Fibroblast of mammary gland (primary cell): ENCODE measurements around the gene FMN1.
"Not testable (repeated sequence)": the region's sequence is repeated elsewhere in the genome, so short reads cannot be mapped to it uniquely, and the experiment has no call there.

Experiments used
- DNase-seq: peaks from one replicate; pipeline ENCODE4 v3.0.0-alpha.2; 2010; ENCODE audit warnings: low read depth
- H3K4me3 ChIP-seq: 2 replicates; pipeline ENCODE4 v1.5.1; 2011; ENCODE audit warnings: low read depth, mild to moderate bottlenecking, low read length, moderate library complexity; ENCODE audit not compliant: control insufficient read depth
- TF ChIP-seq, protein P1 (sequence below): conservative IDR thresholded peaks from 2 replicates; pipeline ENCODE4 v1.5.1; 2011; ENCODE audit warnings: low read depth, low read length, inconsistent platforms; ENCODE audit not compliant: control insufficient read depth, insufficient read depth

Gene FMN1

DNA sequence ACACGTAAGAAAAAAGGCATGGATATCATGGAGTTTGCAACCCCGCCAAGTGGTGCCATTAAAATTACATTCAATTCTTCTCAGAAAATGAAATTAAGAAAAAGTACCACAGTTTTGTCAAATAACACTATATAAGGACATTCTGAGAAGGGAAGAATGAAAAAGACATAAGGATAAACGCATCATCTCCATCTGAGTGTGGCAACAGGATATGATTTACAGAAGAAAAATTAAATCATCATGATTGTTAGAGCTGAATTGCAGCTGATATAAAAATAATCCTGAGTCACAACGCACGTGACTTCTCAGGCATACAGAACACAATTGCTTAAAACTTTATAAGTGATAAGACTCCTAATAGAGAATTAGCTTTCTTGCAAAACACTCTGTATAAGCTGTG lies 342.9 kb downstream of the FMN1 start:
- H3K4me3 ChIP-seq: no peak overlapping the region
- TF ChIP-seq, protein P1, sequence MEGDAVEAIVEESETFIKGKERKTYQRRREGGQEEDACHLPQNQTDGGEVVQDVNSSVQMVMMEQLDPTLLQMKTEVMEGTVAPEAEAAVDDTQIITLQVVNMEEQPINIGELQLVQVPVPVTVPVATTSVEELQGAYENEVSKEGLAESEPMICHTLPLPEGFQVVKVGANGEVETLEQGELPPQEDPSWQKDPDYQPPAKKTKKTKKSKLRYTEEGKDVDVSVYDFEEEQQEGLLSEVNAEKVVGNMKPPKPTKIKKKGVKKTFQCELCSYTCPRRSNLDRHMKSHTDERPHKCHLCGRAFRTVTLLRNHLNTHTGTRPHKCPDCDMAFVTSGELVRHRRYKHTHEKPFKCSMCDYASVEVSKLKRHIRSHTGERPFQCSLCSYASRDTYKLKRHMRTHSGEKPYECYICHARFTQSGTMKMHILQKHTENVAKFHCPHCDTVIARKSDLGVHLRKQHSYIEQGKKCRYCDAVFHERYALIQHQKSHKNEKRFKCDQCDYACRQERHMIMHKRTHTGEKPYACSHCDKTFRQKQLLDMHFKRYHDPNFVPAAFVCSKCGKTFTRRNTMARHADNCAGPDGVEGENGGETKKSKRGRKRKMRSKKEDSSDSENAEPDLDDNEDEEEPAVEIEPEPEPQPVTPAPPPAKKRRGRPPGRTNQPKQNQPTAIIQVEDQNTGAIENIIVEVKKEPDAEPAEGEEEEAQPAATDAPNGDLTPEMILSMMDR: no peak
- peak; percentile 90 for DNase-seq

DNA sequence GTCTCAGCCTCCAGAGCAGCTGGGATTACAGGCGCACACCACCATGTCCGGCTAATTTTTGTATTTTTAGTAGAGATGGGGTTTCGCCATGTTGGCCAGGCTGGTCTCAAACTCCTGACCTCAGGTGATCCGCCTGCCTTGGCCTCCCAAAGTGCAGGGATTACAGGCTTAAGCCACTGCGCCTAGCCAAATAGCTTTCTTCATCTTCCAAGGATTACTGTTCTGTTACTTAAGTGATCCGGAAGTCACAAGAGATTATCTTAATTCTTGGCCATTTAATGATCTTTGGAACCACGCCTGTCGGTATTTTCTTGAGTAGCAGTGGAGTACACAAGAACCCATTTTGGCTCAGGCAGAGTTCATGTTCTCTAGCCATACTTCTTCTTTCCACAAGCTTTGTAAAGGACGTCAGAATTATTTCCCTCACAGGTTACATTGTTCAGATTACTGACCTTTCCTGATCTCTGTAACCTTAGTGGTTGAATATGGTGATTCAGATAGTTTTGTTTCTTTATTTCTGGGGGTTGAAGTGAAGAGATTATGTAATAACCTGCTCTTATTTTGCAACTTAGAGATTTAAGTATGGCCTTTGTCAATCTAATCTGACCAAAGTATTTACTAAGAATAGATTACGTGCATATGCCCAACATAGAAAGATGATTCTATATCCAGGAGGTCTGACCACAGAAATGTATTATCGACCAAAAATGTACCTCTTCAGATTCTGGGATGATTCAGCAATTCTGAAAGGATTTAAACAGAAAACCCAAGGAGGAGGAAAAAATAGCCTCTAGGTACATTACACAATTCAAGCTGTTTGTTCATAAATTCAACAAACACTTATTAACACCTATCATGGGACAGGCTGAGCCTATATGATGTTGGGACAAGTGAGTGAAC lies 344.5 kb downstream of the FMN1 start:
- no peak overlapping the region for H3K4me3 ChIP-seq
- peak; percentile 95 for DNase-seq
- TF ChIP-seq, protein P1: no peak

DNA sequence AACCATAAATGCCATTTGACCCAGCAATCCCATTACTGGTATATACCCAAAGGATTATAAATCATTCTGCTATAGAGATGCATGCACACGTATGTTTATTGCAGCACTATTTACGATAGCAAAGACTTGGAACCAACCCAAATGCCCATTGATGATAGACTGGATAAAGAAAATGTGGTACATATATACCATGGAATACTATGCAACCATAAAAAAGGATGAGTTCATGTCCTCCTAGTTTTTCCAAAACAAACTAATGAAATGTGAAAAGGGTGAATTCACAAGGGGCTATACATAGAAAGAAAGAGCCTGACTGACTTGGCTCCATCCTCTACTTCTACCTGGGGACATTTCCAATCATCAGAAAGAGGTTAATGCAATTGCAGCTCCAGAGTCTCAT lies 347.8 kb downstream of the FMN1 start:
- H3K4me3 ChIP-seq, DNase-seq: not testable (repeated sequence)

DNA sequence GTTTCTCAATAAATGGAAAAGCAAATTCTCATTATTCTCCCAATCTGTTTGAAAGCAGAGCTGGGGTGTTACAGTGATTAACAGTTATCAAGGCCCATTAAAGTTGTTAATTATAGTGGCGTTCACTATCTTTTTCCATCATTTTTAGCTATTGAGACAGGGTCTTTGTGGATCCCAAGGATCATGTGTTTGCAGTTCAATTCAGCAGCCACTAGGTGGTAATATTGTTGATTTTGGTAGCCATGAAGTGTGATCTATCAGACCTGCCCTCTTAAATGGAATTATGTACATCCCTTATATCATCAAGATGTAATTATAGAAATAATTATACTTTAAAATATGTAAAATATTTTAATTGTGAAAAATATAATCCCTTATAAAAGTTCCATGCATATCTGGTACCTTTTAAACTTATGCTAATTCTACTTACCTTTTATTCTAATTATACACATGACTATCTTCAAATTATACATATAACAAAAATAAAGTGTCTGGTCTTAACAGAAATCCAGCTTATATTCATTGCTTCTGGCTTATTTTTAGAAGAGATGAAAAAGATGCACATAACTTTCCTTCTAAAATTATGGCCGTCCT lies 350.3 kb downstream of the FMN1 start:
- peak; percentile 72 for DNase-seq

DNA sequence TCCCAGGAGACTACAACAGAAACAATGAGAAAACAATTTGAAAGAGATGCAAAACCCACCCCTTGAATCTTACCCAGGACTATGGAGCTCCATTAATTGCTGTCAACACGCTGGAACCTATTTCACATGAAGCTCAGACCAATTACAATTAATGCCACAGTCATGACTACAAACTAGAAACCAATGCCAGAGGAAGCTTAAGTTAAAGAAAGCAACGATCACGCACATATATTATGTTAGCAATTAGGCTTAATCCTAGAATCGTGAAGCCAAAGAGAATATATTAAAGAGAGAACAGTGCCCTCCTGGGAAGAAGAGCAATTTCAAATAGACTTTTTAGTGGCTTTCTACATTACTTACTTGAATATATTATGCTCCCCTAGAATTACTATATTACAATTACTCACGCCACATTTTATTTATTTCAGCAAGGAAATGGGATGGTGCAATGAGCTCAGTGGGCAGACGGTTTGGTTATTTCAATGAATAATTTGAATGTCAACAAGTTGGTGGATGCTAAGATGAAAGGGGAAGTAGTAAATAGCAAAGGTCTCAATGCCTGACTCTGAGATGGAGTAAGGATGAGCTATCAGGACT lies 351.2 kb downstream of the FMN1 start:
- TF ChIP-seq, protein P1: no peak
- peak; percentile 79 for DNase-seq
- H3K4me3 ChIP-seq: no peak overlapping the region

More for the DNA sequence above, 350.3 kb downstream of the FMN1 start:
- no peak overlapping the region for H3K4me3 ChIP-seq
- TF ChIP-seq, protein P1: peak; percentile 77

DNA sequence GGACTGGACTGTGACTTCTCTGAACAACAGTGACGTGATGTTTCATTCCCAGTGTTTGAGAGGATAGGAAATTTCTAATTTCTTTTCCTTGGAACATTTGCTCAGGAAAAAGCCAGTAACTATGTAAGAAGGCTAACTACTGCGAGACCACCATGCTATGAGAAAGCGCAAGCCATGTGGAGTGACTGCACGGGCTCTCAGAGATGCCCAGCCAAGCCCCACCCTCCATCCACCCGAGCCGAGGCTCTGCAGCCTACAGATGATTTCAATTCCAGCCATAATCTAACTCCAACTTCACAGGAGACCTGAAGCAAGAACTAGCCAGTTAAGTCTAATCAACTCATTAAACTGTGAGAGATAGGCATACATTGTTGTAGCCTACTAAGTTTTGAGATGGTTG lies 352.4 kb downstream of the FMN1 start:
- H3K4me3 ChIP-seq: no peak overlapping the region
- no peak for DNase-seq
- TF ChIP-seq, protein P1: no peak

DNA sequence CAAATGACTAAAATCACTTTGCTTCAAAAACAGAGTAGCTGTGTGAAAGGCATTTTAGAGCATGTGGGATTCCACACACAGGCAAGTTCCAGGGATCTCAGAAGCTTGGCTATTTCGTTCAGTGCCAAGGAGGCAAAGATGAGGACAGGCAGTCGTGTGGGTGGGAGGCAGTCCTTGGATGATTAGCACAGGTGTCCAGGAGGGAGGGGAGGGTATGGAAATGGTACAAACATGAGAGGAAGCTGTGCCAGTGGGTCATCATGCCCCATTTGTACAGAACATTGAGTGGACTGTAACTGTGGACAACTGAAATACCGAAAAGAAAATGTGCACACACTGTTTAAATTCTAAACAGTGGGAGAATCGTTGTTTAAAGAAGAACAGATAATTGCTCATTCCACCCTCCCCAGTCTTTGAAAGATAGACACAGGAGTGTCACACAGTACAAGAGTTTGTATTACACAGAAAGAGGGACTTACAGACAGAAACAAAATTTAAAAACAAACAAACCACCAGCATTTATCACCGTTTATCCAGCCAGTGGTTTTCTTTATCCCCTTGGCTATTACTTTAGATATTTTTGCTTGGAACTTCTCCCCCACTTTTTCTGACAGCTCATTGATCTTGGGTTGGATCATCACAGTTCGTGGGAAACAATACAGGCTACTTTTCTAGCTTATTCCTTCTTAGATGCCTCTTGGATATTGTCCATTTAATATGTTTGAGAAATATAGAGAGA lies 353.8 kb downstream of the FMN1 start:
- peak; percentile 85 for DNase-seq
- TF ChIP-seq, protein P1: no peak
- H3K4me3 ChIP-seq: no peak overlapping the region
